A673 (cell line): ENCODE results near the gene DPM2. TPM values are rescaled to one million over a fixed set of nuclear protein-coding genes. Genes with fewer than 3 reads are reported as not detected.

ENCODE experiments used
- BruUV-seq: library from RNA; stranded (reverse); fragments of 400-500 nt; replicated peaks from 2 replicates; lab custom pipeline; 2021; lab: Mats Ljungman, UMichigan
- CTCF ChIA-PET: fragments of 300-600 bp; sonication (Branson Sonifier 250); formaldehyde crosslinking; loops from one replicate; lab custom pipeline; 2022; ENCODE audit warnings: antibody characterized with exemption; lab: Charles Lee
- POLR2A ChIA-PET: fragments of 300-600 bp; sonication (Branson Sonifier 250); formaldehyde crosslinking; loops from one replicate; lab custom pipeline; 2022; ENCODE audit warnings: antibody characterized with exemption; ENCODE audit not compliant: low non-redundant PET; lab: Charles Lee
- DNase-seq: peaks from one replicate; pipeline ENCODE4 v3.0.0-alpha.2; 2015; ENCODE audit warnings: low spot score
- H3K27ac ChIP-seq: fragments of 200-600 bp; sonication (generic); 2 replicates; pipeline ENCODE4 v1.5.1; 2016; ENCODE audit warnings: mixed run types, low read depth, mild to moderate bottlenecking, mixed read lengths, antibody characterized with exemption, low read length; ENCODE audit not compliant: poor library complexity, severe bottlenecking
- H3K27me3 ChIP-seq: fragments of 200-600 bp; sonication (generic); replicated peaks from 2 replicates; pipeline ENCODE4 v1.6.1; 2017; ENCODE audit warnings: mixed run types, low read depth, mild to moderate bottlenecking, mixed read lengths, antibody characterized with exemption, low read length; ENCODE audit not compliant: insufficient read depth, poor library complexity
- H3K36me3 ChIP-seq: fragments of 200-600 bp; sonication (generic); 2 replicates; pipeline ENCODE4 v1.6.1; 2016; ENCODE audit warnings: mixed run types, mild to moderate bottlenecking, mixed read lengths, antibody characterized with exemption, low read length; ENCODE audit not compliant: insufficient read depth, poor library complexity, severe bottlenecking
- H3K4me1 ChIP-seq: fragments of 200-600 bp; sonication (generic); 2 replicates; pipeline ENCODE4 v1.6.1; 2017; ENCODE audit warnings: mixed run types, mild to moderate bottlenecking, mixed read lengths, antibody characterized with exemption, low read length; ENCODE audit not compliant: insufficient read depth, poor library complexity, severe bottlenecking
- H3K4me3 ChIP-seq: fragments of 200-600 bp; sonication (generic); 2 replicates; pipeline ENCODE4 v1.5.1; 2016; ENCODE audit warnings: low read depth, mixed run types, mild to moderate bottlenecking, mixed read lengths, low read length; ENCODE audit not compliant: poor library complexity, severe bottlenecking
- H3K9me3 ChIP-seq: fragments of 200-600 bp; sonication (generic); 2 replicates; pipeline ENCODE4 v1.6.1; 2016; ENCODE audit warnings: mixed run types, low read depth, mild to moderate bottlenecking, mixed read lengths, antibody characterized with exemption, low read length; ENCODE audit not compliant: poor library complexity, severe bottlenecking
- EZH2 ChIP-seq: fragments of 200-600 bp; sonication (generic); IDR thresholded peaks from 2 replicates; pipeline ENCODE4 v1.6.1; 2017; ENCODE audit warnings: borderline replicate concordance, low read depth, mild to moderate bottlenecking, mixed read lengths, antibody characterized with exemption, low read length; ENCODE audit not compliant: poor library complexity, severe bottlenecking
- intact Hi-C: fragments of 100-400 bp; cut with micrococcal nuclease; formaldehyde crosslinking; loops from one replicate; pipeline ENCODE4 v1.10.0; 2022; ENCODE audit not compliant: unreplicated experiment
- total RNA-seq: library from RNA; stranded (reverse); gene quantifications from 2 replicates; pipeline ENCODE4 v1.2.3, GENCODE V29; 2021
- TF ChIP-seq, protein P1 (sequence below): fragments of 300-800, 200-600 bp; sonication (generic); conservative IDR thresholded peaks from 2 replicates; pipeline ENCODE4 v1.5.1; 2017; ENCODE audit warnings: low read depth, mild to moderate bottlenecking, antibody characterized with exemption, low read length, moderate library complexity, mixed read lengths

DPM2 gene
- total RNA-seq, 1 experiment from 2014 or later: 51.5 TPM

DNA sequence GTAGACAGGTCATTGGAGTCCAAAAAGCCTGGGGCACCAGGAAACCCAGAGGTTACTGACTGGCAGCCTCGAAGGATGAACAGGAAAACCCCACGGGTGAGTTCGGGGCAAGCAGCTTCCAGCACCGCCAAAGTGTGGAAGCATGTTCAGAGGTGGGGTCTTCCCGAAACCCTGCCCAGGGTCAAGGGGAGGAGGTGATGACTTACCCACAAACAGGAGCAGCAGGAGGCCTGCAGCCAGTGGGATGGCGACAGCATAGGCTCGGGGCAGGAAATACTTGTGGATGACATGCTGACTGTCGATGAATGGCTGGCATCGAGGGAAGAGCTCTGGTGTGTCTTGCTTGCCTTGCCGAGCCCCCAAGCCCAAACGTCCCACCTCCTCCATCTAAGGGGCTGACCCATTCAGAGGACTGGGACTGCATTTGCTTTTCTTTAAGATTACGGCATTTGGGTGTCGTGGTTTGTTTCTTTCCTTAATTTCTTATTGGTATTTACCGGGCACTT is 1.3 kb downstream of the DPM2 start:
- POLR2A ChIA-PET: no interaction called here
- Histone ChIP-seq H3K27ac (no peak overlapping the region), H3K4me3 (peak overlapping the region; percentile 87), H3K4me1 (peaks cover 16% of the 10 kb centered on the region), H3K36me3 (peaks cover 6% of the 10 kb centered on the region), H3K27me3 (no peaks in the 10 kb centered on the region), H3K9me3 (no peaks in the 10 kb centered on the region)
- CTCF ChIA-PET: no interaction called here
- TF ChIP-seq, protein P1, sequence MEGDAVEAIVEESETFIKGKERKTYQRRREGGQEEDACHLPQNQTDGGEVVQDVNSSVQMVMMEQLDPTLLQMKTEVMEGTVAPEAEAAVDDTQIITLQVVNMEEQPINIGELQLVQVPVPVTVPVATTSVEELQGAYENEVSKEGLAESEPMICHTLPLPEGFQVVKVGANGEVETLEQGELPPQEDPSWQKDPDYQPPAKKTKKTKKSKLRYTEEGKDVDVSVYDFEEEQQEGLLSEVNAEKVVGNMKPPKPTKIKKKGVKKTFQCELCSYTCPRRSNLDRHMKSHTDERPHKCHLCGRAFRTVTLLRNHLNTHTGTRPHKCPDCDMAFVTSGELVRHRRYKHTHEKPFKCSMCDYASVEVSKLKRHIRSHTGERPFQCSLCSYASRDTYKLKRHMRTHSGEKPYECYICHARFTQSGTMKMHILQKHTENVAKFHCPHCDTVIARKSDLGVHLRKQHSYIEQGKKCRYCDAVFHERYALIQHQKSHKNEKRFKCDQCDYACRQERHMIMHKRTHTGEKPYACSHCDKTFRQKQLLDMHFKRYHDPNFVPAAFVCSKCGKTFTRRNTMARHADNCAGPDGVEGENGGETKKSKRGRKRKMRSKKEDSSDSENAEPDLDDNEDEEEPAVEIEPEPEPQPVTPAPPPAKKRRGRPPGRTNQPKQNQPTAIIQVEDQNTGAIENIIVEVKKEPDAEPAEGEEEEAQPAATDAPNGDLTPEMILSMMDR: no peak
- no peak for TF ChIP-seq EZH2
- intact Hi-C loops: no loop called here
- DNase-seq: no peak
- BruUV-seq: no TSS peak

DNA sequence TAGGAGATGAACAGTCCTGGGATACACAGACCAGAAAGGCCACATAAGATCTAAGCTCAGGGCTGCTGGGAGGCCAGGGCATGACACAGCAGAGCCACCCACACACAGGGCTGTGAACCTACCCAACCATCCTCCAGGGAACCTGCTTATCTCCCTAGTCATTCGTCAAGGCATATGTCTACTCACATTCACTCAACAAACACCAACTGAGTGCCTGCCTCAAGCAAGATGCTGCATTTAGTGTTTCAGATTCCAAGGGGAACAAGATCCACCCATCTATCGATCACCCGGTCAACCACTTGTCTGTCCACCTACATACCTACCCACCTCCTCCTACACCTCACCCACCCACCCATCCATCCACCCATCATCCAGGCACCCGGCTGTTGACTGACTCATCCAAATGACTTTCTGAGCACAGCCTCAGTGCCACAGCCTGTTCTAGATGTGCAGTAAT is 1.9 kb downstream of the DPM2 start:
- intact Hi-C loops: no loop called here
- no TSS peak for BruUV-seq
- DNase-seq: no peak
- ChIA-PET POLR2A (no interaction called here), CTCF (no interaction called here)
- Histone ChIP-seq H3K27me3 (no peaks in the 10 kb centered on the region), H3K4me3 (peak overlapping the region; percentile 87), H3K27ac (no peak overlapping the region), H3K36me3 (peaks cover 6% of the 10 kb centered on the region), H3K9me3 (no peaks in the 10 kb centered on the region), H3K4me1 (peaks cover 22% of the 10 kb centered on the region)
- TF ChIP-seq, protein P1: no peak
- TF ChIP-seq EZH2: no peak

DNA sequence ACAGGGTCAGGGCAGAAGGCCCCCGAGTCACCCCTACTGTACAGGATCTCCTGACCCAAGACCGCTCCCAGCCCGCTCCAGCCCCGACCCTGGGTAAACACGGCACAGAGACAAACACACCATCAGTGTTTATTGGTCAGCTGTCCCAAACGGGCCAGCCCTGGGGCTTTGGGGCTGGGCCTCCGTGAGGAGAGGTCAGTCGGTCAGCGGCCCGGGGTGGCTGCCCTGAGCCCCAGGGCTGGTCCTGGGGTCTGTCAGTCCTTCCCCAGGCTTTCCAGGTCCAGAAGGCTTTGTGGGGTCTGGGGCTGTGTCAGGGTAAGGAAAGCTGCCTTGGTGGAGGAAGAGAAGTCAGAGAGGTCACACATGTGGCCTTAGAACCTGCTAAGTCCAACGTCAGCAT is 2.7 kb downstream of the DPM2 start:
- peaks cover 23% of the 10 kb centered on the region for H3K4me1 ChIP-seq
- ChIA-PET POLR2A (no interaction called here), CTCF (no interaction called here)
- no peaks in the 10 kb centered on the region for H3K27me3 ChIP-seq
- TF ChIP-seq, protein P1: no peak
- no peak for TF ChIP-seq EZH2
- H3K9me3 ChIP-seq: no peaks in the 10 kb centered on the region
- DNase-seq: no peak
- intact Hi-C loops: no loop called here
- peaks cover 6% of the 10 kb centered on the region for H3K36me3 ChIP-seq
- no TSS peak for BruUV-seq
- H3K27ac ChIP-seq: no peak overlapping the region
- no peak overlapping the region for H3K4me3 ChIP-seq
